G401.6 (cell line): ENCODE measurements around the gene MAMDC2.
"Not testable (repeated sequence)": the region's sequence is repeated elsewhere in the genome, so short reads cannot be mapped to it uniquely, and the experiment has no call there.

Source experiments
- FAIRE-seq: peaks from 2 replicates; lab custom pipeline; 2012; peaks lifted over from hg19 to GRCh38; lab: Jason Lieb, UNC

MAMDC2 gene

GRCh38 chr9:70205366-70206020, 161.8 kb downstream of the MAMDC2 start:
- FAIRE-seq, result no peak

- no peak for FAIRE-seq
Measured at GRCh38 chr9:70217029-70217428, 173.4 kb downstream of the MAMDC2 start.

- no peak for FAIRE-seq
Measured at GRCh38 chr9:70218767-70219166, 175.1 kb downstream of the MAMDC2 start.

- FAIRE-seq, result no peak
Measured at GRCh38 chr9:70220216-70220615, 176.6 kb downstream of the MAMDC2 start.

GRCh38 chr9:70222354-70222753, 178.7 kb downstream of the MAMDC2 start:
- FAIRE-seq, result no peak

- FAIRE-seq, result no peak
Measured at GRCh38 chr9:70228118-70228517, 184.5 kb downstream of the MAMDC2 start.

GRCh38 chr9:70228611-70229010, 185.0 kb downstream of the MAMDC2 start:
- FAIRE-seq, result no peak

- FAIRE-seq, result no peak
Measured at GRCh38 chr9:70229026-70229425, 185.4 kb downstream of the MAMDC2 start.

GRCh38 chr9:70229579-70229978, 185.9 kb downstream of the MAMDC2 start:
- FAIRE-seq, result peak; percentile 84

GRCh38 chr9:70232476-70232875, 188.8 kb downstream of the MAMDC2 start:
- no peak for FAIRE-seq

GRCh38 chr9:70234208-70234607, 190.6 kb downstream of the MAMDC2 start:
- FAIRE-seq, result not testable (repeated sequence)

- not testable (repeated sequence) for FAIRE-seq
Measured at GRCh38 chr9:70245952-70246351, 202.3 kb downstream of the MAMDC2 start.

GRCh38 chr9:70250221-70250620, 206.6 kb downstream of the MAMDC2 start:
- FAIRE-seq, result no peak

GRCh38 chr9:70255486-70255885, 211.8 kb downstream of the MAMDC2 start:
- no peak for FAIRE-seq

- FAIRE-seq, result peak; percentile 55
Measured at GRCh38 chr9:70256123-70256551, 212.5 kb downstream of the MAMDC2 start.

- FAIRE-seq, result no peak
Measured at GRCh38 chr9:70257502-70257901, 213.9 kb downstream of the MAMDC2 start.

GRCh38 chr9:70257991-70258691, 214.5 kb downstream of the MAMDC2 start:
- no peak for FAIRE-seq

- FAIRE-seq, result no peak
Measured at GRCh38 chr9:70258692-70259511, 215.3 kb downstream of the MAMDC2 start, which contains the start of gene SMC5. Gene SMC5, plus strand, starts transcription at chr9:70258978. Its CDS starts 101 bp downstream, at chr9:70259079.

GRCh38 chr9:70259512-70259802, 215.8 kb downstream of the MAMDC2 start:
- FAIRE-seq, result no peak

- no peak for FAIRE-seq
Measured at GRCh38 chr9:70260007-70260443, 216.4 kb downstream of the MAMDC2 start.

- no peak for FAIRE-seq
Measured at GRCh38 chr9:70260606-70261005, 217.0 kb downstream of the MAMDC2 start.

GRCh38 chr9:70261131-70261870, 217.7 kb downstream of the MAMDC2 start:
- FAIRE-seq, result no peak
